NOMO-1 treated with DMSO at 0.1 percent for 48 hours (cell line): ENCODE data around the gene CTDNEP1.

Experiments used
- DNase-seq: peaks from one replicate; lab custom pipeline; 2025; ENCODE audit not compliant: unreplicated experiment; lab: John Stamatoyannopoulos, UW

Gene CTDNEP1

GRCh38 chr17:7216242-7217112 is 35.1 kb downstream of the CTDNEP1 start:
- DNase-seq: no peak

- DNase-seq: no peak
Observed at GRCh38 chr17:7215652-7216180, 35.8 kb downstream of the CTDNEP1 start.

- no peak for DNase-seq
Observed at GRCh38 chr17:7215136-7215638, 36.3 kb downstream of the CTDNEP1 start.

GRCh38 chr17:7214300-7215135 is 37.0 kb downstream of the CTDNEP1 start:
- peak; percentile 97 for DNase-seq

GRCh38 chr17:7213895-7214299 is 37.6 kb downstream of the CTDNEP1 start:
- peak; percentile 71 for DNase-seq

- no peak for DNase-seq
Observed at GRCh38 chr17:7211491-7212273, 39.9 kb downstream of the CTDNEP1 start.

- no peak for DNase-seq
Observed at GRCh38 chr17:7208754-7209460, 42.6 kb downstream of the CTDNEP1 start.

GRCh38 chr17:7208027-7208571 is 43.4 kb downstream of the CTDNEP1 start:
- no peak for DNase-seq

GRCh38 chr17:7207120-7208001 is 44.2 kb downstream of the CTDNEP1 start:
- no peak for DNase-seq

- no peak for DNase-seq
Observed at GRCh38 chr17:7205561-7205960, 46.0 kb downstream of the CTDNEP1 start.

- no peak for DNase-seq
Observed at GRCh38 chr17:7204828-7205461, 46.6 kb downstream of the CTDNEP1 start.

GRCh38 chr17:7204336-7204735 is 47.2 kb downstream of the CTDNEP1 start:
- no peak for DNase-seq

GRCh38 chr17:7203391-7203790 is 48.1 kb downstream of the CTDNEP1 start:
- DNase-seq: no peak

- DNase-seq: no peak
Observed at GRCh38 chr17:7196651-7197401, 54.7 kb downstream of the CTDNEP1 start.

GRCh38 chr17:7195971-7196370 is 55.6 kb downstream of the CTDNEP1 start:
- no peak for DNase-seq
